Measurements from ENCODE around the gene MRPS26.

DNA sequence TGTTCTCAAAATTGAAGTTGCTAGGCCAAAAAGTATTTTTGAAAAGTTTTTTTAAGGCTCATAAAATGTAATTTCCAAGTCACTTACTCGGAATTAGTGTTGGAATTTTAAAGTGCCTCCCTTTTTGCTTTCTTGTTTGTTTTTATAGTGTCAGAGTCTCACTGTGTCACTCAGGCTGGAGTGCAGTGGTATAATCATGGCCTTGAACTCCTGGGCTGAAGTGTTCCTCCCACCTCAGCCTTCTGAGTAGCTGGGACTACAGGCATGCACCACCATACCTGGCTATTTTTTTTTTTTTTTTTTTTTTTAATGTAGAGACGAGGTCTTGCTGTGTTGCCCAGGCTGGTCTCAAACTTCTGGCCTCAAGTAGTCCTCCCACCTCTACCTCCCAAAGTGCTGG, 42.4 kb upstream of the MRPS26 start:
- TF ChIP-seq, protein P1, sequence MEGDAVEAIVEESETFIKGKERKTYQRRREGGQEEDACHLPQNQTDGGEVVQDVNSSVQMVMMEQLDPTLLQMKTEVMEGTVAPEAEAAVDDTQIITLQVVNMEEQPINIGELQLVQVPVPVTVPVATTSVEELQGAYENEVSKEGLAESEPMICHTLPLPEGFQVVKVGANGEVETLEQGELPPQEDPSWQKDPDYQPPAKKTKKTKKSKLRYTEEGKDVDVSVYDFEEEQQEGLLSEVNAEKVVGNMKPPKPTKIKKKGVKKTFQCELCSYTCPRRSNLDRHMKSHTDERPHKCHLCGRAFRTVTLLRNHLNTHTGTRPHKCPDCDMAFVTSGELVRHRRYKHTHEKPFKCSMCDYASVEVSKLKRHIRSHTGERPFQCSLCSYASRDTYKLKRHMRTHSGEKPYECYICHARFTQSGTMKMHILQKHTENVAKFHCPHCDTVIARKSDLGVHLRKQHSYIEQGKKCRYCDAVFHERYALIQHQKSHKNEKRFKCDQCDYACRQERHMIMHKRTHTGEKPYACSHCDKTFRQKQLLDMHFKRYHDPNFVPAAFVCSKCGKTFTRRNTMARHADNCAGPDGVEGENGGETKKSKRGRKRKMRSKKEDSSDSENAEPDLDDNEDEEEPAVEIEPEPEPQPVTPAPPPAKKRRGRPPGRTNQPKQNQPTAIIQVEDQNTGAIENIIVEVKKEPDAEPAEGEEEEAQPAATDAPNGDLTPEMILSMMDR (tag by site-specific recombination; IDR thresholded peaks at IDR 0.05): no peak
- TF ChIP-seq ZSCAN16 (tag by site-specific recombination; IDR thresholded peaks at IDR 0.05) (no peak), ZNF211 (tag by site-specific recombination; IDR thresholded peaks at IDR 0.05; ENCODE audit: low read depth) (no peak), ZNF350 (tag by site-specific recombination; IDR thresholded peaks at IDR 0.05) (no peak), ZNF416 (tag by site-specific recombination; IDR thresholded peaks at IDR 0.05) (no peak), ZEB2 (tag by site-specific recombination; IDR thresholded peaks at IDR 0.05) (no peak), YY1 (tag by site-specific recombination; IDR thresholded peaks at IDR 0.05) (no peak), MZF1 (tag by site-specific recombination; IDR thresholded peaks at IDR 0.05; ENCODE audit: borderline replicate concordance) (no peak), ZNF302 (tag by site-specific recombination; IDR thresholded peaks at IDR 0.05; ENCODE audit: low read depth) (no peak)
- TF ChIP-seq, protein P2, sequence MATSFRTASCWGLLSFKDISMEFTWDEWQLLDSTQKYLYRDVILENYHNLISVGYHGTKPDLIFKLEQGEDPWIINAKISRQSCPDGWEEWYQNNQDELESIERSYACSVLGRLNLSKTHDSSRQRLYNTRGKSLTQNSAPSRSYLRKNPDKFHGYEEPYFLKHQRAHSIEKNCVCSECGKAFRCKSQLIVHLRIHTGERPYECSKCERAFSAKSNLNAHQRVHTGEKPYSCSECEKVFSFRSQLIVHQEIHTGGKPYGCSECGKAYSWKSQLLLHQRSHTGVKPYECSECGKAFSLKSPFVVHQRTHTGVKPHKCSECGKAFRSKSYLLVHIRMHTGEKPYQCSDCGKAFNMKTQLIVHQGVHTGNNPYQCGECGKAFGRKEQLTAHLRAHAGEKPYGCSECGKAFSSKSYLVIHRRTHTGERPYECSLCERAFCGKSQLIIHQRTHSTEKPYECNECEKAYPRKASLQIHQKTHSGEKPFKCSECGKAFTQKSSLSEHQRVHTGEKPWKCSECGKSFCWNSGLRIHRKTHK (tag by site-specific recombination; IDR thresholded peaks at IDR 0.05): no peak
- TF ChIP-seq, protein P3, sequence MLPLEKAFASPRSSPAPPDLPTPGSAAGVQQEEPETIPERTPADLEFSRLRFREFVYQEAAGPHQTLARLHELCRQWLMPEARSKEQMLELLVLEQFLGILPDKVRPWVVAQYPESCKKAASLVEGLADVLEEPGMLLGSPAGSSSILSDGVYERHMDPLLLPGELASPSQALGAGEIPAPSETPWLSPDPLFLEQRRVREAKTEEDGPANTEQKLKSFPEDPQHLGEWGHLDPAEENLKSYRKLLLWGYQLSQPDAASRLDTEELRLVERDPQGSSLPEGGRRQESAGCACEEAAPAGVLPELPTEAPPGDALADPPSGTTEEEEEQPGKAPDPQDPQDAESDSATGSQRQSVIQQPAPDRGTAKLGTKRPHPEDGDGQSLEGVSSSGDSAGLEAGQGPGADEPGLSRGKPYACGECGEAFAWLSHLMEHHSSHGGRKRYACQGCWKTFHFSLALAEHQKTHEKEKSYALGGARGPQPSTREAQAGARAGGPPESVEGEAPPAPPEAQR (tag by site-specific recombination; IDR thresholded peaks at IDR 0.05): no peak
- TF ChIP-seq, protein P4, sequence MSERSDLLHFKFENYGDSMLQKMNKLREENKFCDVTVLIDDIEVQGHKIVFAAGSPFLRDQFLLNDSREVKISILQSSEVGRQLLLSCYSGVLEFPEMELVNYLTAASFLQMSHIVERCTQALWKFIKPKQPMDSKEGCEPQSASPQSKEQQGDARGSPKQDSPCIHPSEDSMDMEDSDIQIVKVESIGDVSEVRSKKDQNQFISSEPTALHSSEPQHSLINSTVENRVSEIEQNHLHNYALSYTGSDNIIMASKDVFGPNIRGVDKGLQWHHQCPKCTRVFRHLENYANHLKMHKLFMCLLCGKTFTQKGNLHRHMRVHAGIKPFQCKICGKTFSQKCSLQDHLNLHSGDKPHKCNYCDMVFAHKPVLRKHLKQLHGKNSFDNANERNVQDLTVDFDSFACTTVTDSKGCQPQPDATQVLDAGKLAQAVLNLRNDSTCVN (tag by site-specific recombination; optimal IDR thresholded peaks at IDR 0.05): no peak
- TF ChIP-seq, protein P5, sequence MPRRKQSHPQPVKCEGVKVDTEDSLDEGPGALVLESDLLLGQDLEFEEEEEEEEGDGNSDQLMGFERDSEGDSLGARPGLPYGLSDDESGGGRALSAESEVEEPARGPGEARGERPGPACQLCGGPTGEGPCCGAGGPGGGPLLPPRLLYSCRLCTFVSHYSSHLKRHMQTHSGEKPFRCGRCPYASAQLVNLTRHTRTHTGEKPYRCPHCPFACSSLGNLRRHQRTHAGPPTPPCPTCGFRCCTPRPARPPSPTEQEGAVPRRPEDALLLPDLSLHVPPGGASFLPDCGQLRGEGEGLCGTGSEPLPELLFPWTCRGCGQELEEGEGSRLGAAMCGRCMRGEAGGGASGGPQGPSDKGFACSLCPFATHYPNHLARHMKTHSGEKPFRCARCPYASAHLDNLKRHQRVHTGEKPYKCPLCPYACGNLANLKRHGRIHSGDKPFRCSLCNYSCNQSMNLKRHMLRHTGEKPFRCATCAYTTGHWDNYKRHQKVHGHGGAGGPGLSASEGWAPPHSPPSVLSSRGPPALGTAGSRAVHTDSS (tag by site-specific recombination; IDR thresholded peaks at IDR 0.05): no peak
